ENCODE results near the gene ATRNL1. TPM values are rescaled to one million over a fixed set of nuclear protein-coding genes. Genes with fewer than 3 reads are reported as not detected.

Gene ATRNL1
- total RNA-seq, 2 experiments from 2014 or later: not detected

DNA sequence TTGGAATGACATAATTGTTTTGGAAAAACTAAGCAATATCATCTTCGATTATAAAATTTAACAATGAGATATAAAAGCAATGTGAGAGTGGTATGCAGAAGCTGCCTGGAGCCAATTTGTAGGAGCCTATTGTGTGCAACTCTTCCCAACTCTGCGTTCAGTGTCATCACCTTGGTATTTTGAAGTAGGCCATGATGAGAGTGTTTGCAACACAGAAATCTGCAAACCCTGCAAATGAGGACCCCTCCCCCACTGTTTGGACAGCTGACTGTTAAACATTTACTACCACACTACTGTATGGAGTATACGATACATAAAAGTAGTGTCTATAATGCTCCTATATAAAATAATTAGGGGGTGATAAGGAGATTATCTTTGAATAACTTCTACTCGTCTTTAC, 531.3 kb downstream of the ATRNL1 start:
- intact Hi-C loops (cut with micrococcal nuclease; ENCODE audit: unreplicated experiment): no loop called here
- CTCF ChIA-PET (ENCODE audit: unreplicated experiment): no interaction called here
- Histone ChIP-seq H3K36me3 (ENCODE audit: insufficient read depth, low read length) (no peaks in the 10 kb centered on the region), H3K4me3 (ENCODE audit: low read depth, low read length, poor library complexity, severe bottlenecking) (no peak overlapping the region), H3K9me2 (ENCODE audit: insufficient read depth, low read length) (no peaks in the 10 kb centered on the region), H3K4me2 (ENCODE audit: low read length) (no peak overlapping the region), H2AFZ (ENCODE audit: low read length) (no peak overlapping the region), H4K20me1 (ENCODE audit: insufficient read depth, low read length) (no peaks in the 10 kb centered on the region), H3K9me3 (ENCODE audit: low read length) (no peaks in the 10 kb centered on the region), H3K4me1 (ENCODE audit: insufficient read depth, low read length, poor library complexity, severe bottlenecking) (no peaks in the 10 kb centered on the region), H3K27ac (ENCODE audit: low read depth, low read length, poor library complexity, severe bottlenecking) (no peak overlapping the region), H3K79me2 (ENCODE audit: insufficient read depth, low read depth, low read length) (no peaks in the 10 kb centered on the region)
- BruUV-seq (replicated peaks): no TSS peak
- DNase-seq (ENCODE audit: low spot score): no peak
- no peak for TF ChIP-seq EZH2phosphoT487 (IDR thresholded peaks at IDR 0.05; ENCODE audit: borderline replicate concordance, low read depth, low read length)
- TF ChIP-seq, protein P1, sequence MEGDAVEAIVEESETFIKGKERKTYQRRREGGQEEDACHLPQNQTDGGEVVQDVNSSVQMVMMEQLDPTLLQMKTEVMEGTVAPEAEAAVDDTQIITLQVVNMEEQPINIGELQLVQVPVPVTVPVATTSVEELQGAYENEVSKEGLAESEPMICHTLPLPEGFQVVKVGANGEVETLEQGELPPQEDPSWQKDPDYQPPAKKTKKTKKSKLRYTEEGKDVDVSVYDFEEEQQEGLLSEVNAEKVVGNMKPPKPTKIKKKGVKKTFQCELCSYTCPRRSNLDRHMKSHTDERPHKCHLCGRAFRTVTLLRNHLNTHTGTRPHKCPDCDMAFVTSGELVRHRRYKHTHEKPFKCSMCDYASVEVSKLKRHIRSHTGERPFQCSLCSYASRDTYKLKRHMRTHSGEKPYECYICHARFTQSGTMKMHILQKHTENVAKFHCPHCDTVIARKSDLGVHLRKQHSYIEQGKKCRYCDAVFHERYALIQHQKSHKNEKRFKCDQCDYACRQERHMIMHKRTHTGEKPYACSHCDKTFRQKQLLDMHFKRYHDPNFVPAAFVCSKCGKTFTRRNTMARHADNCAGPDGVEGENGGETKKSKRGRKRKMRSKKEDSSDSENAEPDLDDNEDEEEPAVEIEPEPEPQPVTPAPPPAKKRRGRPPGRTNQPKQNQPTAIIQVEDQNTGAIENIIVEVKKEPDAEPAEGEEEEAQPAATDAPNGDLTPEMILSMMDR (conservative IDR thresholded peaks at IDR 0.05; ENCODE audit: low read length): no peak
- POLR2A ChIA-PET: no interaction called here

DNA sequence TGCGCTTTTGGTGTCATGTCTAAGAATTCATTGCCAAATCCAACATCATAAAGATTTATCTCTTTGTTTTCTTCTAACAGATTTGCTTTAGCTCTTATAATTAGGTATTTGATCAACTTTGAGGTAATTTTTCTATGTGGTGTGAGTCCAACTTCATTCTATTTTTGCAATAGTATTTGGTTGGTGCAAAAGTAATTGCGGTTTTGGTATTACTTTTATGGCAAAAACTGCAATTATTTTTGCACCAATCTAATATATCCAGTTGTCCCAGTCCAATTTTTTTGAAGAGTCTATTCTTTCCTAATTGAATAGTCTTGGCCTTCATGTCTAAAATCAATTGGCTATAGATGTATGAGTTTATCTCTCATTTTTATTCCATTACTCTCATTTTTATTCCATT, 535.5 kb downstream of the ATRNL1 start:
- H3K9me2 ChIP-seq (ENCODE audit: insufficient read depth, low read length): no peaks in the 10 kb centered on the region

DNA sequence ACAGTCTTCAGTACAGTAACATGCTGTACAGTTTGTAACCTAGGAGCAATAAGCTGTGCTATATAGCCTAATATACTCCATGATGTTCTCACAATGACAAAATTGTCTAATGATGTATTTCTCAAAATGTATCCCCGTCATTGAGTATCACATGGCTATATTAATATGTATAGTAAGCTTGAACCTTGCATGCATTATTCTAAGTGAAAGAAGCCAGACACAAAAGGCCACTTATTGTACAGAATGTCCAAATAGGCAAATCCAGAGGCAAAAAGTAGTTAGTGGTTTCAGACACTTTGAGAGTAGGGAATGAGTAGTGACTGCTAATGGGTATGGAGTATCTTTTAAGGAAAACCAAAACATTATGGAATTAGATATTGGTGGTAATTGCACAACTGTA, 545.1 kb downstream of the ATRNL1 start:
- TF ChIP-seq, protein P1 (conservative IDR thresholded peaks at IDR 0.05; ENCODE audit: low read length): no peak
- no peak for TF ChIP-seq EZH2phosphoT487 (IDR thresholded peaks at IDR 0.05; ENCODE audit: borderline replicate concordance, low read depth, low read length)
- no peak for DNase-seq (ENCODE audit: low spot score)
- no peaks in the 10 kb centered on the region for H4K20me1 ChIP-seq (ENCODE audit: insufficient read depth, low read length)
- no peak overlapping the region for H3K4me2 ChIP-seq (ENCODE audit: low read length)
- CTCF ChIA-PET (ENCODE audit: unreplicated experiment): no interaction called here
- no peak overlapping the region for H3K27ac ChIP-seq (ENCODE audit: low read depth, low read length, poor library complexity, severe bottlenecking)
- no peaks in the 10 kb centered on the region for H3K79me2 ChIP-seq (ENCODE audit: insufficient read depth, low read depth, low read length)
- no peaks in the 10 kb centered on the region for H3K9me3 ChIP-seq (ENCODE audit: low read length)
- BruUV-seq (replicated peaks): no TSS peak
- H3K4me1 ChIP-seq (ENCODE audit: insufficient read depth, low read length, poor library complexity, severe bottlenecking): no peaks in the 10 kb centered on the region
- no peak overlapping the region for H3K4me3 ChIP-seq (ENCODE audit: low read depth, low read length, poor library complexity, severe bottlenecking)
- no peak overlapping the region for H2AFZ ChIP-seq (ENCODE audit: low read length)
- intact Hi-C loops (cut with micrococcal nuclease; ENCODE audit: unreplicated experiment): no loop called here
- no peaks in the 10 kb centered on the region for H3K36me3 ChIP-seq (ENCODE audit: insufficient read depth, low read length)
- POLR2A ChIA-PET: no interaction called here
- no peaks in the 10 kb centered on the region for H3K9me2 ChIP-seq (ENCODE audit: insufficient read depth, low read length)

More for the DNA sequence above, 535.5 kb downstream of the ATRNL1 start:
- DNase-seq (ENCODE audit: low spot score): no peak
- Histone ChIP-seq H3K4me3 (ENCODE audit: low read depth, low read length, poor library complexity, severe bottlenecking) (no peak overlapping the region), H3K79me2 (ENCODE audit: insufficient read depth, low read depth, low read length) (no peaks in the 10 kb centered on the region), H3K9me3 (ENCODE audit: low read length) (no peaks in the 10 kb centered on the region), H2AFZ (ENCODE audit: low read length) (no peak overlapping the region), H3K36me3 (ENCODE audit: insufficient read depth, low read length) (no peaks in the 10 kb centered on the region), H3K27ac (ENCODE audit: low read depth, low read length, poor library complexity, severe bottlenecking) (no peak overlapping the region), H4K20me1 (ENCODE audit: insufficient read depth, low read length) (no peaks in the 10 kb centered on the region), H3K4me2 (ENCODE audit: low read length) (no peak overlapping the region), H3K4me1 (ENCODE audit: insufficient read depth, low read length, poor library complexity, severe bottlenecking) (no peaks in the 10 kb centered on the region)
- TF ChIP-seq EZH2phosphoT487 (IDR thresholded peaks at IDR 0.05; ENCODE audit: borderline replicate concordance, low read depth, low read length): no peak
- TF ChIP-seq, protein P1 (conservative IDR thresholded peaks at IDR 0.05; ENCODE audit: low read length): no peak
- ChIA-PET CTCF (ENCODE audit: unreplicated experiment) (no interaction called here), POLR2A (interaction anchor here (0.6 kb wide), 3 partner anchors 21 to 1197 kb away, joined by 3 read pairs; no protein-coding TSS in a partner anchor)
- no TSS peak for BruUV-seq (replicated peaks)
- intact Hi-C loops (cut with micrococcal nuclease; ENCODE audit: unreplicated experiment): no loop called here
